HepG2 (cell line): ENCODE measurements around the gene EXOSC9. TPM values are rescaled to one million over a fixed set of nuclear protein-coding genes. Genes with fewer than 3 reads are reported as not detected.

Experiments used
- CEBPG ChIP-seq: IDR thresholded peaks from 2 replicates; pipeline ENCODE4 v1.6.1; 2016
- CREB1 ChIP-seq, 2 experiments: fragments of 450-650 bp in 1 of 2; IDR thresholded peaks; 2 replicates each; pipeline ENCODE4 v1.6.1; 2016 to 2017; ENCODE audit warnings: control low read depth in 1 of 2, mild to moderate bottlenecking in 1 of 2, missing compliant biosample characterization in 1 of 2, missing genetic modification characterization in 1 of 2
- EP300 ChIP-seq, 3 experiments: sonication (generic) in 1 of 3; formaldehyde crosslinking in 1 of 3; IDR thresholded peaks; 2 replicates each; pipeline versions ENCODE4 v1.5.1 to v1.6.1; 2011 to 2020; ENCODE audit warnings: low read depth in 2 of 3, low read length in 2 of 3, borderline replicate concordance in 1 of 3, improper control_type of control experiment in 1 of 3, mild to moderate bottlenecking in 1 of 3, missing genetic modification reagents in 1 of 3, moderate library complexity in 1 of 3
- HNF4G ChIP-seq, 2 experiments: sonication (generic) in 1 of 2; formaldehyde crosslinking in 1 of 2; IDR thresholded peaks; 2 replicates each; pipeline versions ENCODE4 v1.4.0 to v1.6.1; 2011 to 2020; ENCODE audit warnings: borderline replicate concordance in 2 of 2, low read depth in 2 of 2, mild to moderate bottlenecking in 2 of 2, low read length in 1 of 2, missing genetic modification reagents in 1 of 2, moderate library complexity in 1 of 2
- MED1 ChIP-seq: sonication (generic); formaldehyde crosslinking; IDR thresholded peaks from 2 replicates; pipeline ENCODE4 v1.4.0; 2020; ENCODE audit warnings: missing genetic modification reagents
- SOX13 ChIP-seq, 3 experiments: fragments of 450-650 bp in 1 of 3; sonication (generic) in 1 of 3; formaldehyde crosslinking in 1 of 3; IDR thresholded peaks in 2 of 3; conservative IDR thresholded peaks in 1 of 3; 2 replicates each; pipeline versions ENCODE4 v1.5.0 to v1.6.1; 2016 to 2020; ENCODE audit warnings: antibody characterized with exemption in 1 of 3, mild to moderate bottlenecking in 1 of 3, missing compliant biosample characterization in 1 of 3, missing genetic modification reagents in 1 of 3, moderate library complexity in 1 of 3
- TGIF2 ChIP-seq: IDR thresholded peaks from 2 replicates; pipeline ENCODE4 v1.6.1; 2016; ENCODE audit warnings: control low read depth, missing compliant biosample characterization
- polyA plus RNA-seq, 8 experiments: library from polyadenylated mRNA; depleted of rRNA in 3 of 8; stranded (reverse) in 7 of 8; unstranded in 1 of 8; fragments of >200 nt; fragmentation: Illumina TruSeq in 4 of 8; extraction: Trizol in 4 of 8; gene quantifications; 2 replicates each; pipeline versions ENCODE4 v1.2.1 to v1.2.3, GENCODE V29; 2011 to 2016; ENCODE audit warnings: low read depth in 4 of 8, missing spikeins in 1 of 8, mixed read lengths in 1 of 8; ENCODE audit not compliant: insufficient read depth in 1 of 8
- total RNA-seq, 5 experiments: library from RNA; depleted of rRNA; stranded (reverse); fragments of >200 nt; fragmentation: Illumina TruSeq; extraction: Trizol; gene quantifications; 2 replicates each; pipeline ENCODE4 v1.2.3, GENCODE V29; 2016; ENCODE audit warnings: low read depth in 1 of 5
- TF ChIP-seq, protein P1 (sequence below): sonication (generic); formaldehyde crosslinking; IDR thresholded peaks from 2 replicates; pipeline ENCODE4 v1.5.1; 2020; ENCODE audit warnings: mild to moderate bottlenecking, missing genetic modification reagents, borderline replicate concordance

EXOSC9 gene
- total and polyA plus RNA-seq, 2 of the 13 experiments (the other 11 are each of a cell fraction or from before 2014, with no cell fraction given) = 26.0 to 48.0 TPM

DNA sequence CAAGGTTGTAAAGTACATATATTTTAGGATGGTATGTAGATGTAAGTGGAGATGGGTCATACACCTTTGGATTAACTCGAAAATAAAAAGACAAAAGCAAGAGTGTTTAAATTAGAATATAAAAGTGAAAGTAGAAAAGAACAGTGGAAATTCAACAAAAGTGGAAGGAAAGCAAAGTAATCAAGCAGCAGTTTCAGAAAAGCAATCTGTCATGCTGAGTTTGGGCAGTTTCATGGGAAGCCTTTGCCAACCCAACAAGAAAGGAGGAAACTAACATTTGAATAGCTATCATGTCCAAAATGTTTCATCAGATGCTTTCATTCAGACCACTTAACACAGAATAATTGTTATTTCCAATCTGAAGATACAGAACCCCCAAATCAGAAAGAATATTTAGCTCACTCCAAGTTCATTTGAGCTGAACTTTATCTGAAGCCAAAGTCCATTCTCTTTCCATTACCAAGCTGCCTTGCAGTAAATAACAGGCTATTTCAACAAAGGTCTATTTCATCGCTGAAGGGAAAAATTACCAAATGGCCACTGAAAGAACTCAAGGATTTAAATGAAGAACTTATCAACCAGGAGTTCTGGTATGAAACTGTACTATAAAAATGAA, 1.8 kb upstream of the EXOSC9 start (continued):
- TF ChIP-seq HNF4G (IDR thresholded peaks at IDR 0.05; ENCODE audit: borderline replicate concordance, low read depth, low read length) = peak; percentile 81
- TF ChIP-seq HNF4G (CRISPR knock-in tag; IDR thresholded peaks at IDR 0.05; ENCODE audit: borderline replicate concordance, low read depth) = no peak
- no peak for TF ChIP-seq SOX13 (IDR thresholded peaks at IDR 0.05)
- TF ChIP-seq SOX13 (CRISPR knock-in tag; conservative IDR thresholded peaks at IDR 0.05 in 1 of 2, IDR thresholded peaks at IDR 0.05 in 1 of 2) = 0 out of 4 replicates have a peak, but pooled peaks of 1 of the 2 experiments have one; percentile 5
- TF ChIP-seq CREB1 (IDR thresholded peaks at IDR 0.05) = no peak
- TF ChIP-seq CREB1 (CRISPR knock-in tag; IDR thresholded peaks at IDR 0.05) = peak; percentile 42
- peak; percentile 48 for TF ChIP-seq CEBPG (CRISPR knock-in tag)
- TF ChIP-seq EP300 (IDR thresholded peaks at IDR 0.05; ENCODE audit: low read depth in 2 of 2, low read length in 2 of 2) = peak in 1 of 2 experiments; percentile 35; a peak in 1 of 4 replicates
- no peak for TF ChIP-seq EP300 (CRISPR knock-in tag; IDR thresholded peaks at IDR 0.05; ENCODE audit: borderline replicate concordance)
- 0 out of 2 replicates have a peak, but pooled peaks have one; percentile 18 for TF ChIP-seq TGIF2 (CRISPR knock-in tag)
- TF ChIP-seq, protein P1, sequence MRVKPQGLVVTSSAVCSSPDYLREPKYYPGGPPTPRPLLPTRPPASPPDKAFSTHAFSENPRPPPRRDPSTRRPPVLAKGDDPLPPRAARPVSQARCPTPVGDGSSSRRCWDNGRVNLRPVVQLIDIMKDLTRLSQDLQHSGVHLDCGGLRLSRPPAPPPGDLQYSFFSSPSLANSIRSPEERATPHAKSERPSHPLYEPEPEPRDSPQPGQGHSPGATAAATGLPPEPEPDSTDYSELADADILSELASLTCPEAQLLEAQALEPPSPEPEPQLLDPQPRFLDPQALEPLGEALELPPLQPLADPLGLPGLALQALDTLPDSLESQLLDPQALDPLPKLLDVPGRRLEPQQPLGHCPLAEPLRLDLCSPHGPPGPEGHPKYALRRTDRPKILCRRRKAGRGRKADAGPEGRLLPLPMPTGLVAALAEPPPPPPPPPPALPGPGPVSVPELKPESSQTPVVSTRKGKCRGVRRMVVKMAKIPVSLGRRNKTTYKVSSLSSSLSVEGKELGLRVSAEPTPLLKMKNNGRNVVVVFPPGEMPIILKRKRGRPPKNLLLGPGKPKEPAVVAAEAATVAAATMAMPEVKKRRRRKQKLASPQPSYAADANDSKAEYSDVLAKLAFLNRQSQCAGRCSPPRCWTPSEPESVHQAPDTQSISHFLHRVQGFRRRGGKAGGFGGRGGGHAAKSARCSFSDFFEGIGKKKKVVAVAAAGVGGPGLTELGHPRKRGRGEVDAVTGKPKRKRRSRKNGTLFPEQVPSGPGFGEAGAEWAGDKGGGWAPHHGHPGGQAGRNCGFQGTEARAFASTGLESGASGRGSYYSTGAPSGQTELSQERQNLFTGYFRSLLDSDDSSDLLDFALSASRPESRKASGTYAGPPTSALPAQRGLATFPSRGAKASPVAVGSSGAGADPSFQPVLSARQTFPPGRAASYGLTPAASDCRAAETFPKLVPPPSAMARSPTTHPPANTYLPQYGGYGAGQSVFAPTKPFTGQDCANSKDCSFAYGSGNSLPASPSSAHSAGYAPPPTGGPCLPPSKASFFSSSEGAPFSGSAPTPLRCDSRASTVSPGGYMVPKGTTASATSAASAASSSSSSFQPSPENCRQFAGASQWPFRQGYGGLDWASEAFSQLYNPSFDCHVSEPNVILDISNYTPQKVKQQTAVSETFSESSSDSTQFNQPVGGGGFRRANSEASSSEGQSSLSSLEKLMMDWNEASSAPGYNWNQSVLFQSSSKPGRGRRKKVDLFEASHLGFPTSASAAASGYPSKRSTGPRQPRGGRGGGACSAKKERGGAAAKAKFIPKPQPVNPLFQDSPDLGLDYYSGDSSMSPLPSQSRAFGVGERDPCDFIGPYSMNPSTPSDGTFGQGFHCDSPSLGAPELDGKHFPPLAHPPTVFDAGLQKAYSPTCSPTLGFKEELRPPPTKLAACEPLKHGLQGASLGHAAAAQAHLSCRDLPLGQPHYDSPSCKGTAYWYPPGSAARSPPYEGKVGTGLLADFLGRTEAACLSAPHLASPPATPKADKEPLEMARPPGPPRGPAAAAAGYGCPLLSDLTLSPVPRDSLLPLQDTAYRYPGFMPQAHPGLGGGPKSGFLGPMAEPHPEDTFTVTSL (CRISPR knock-in tag) = peak; percentile 57; the same call in 1 of the 2 replicates
- 0 out of 2 replicates have a peak, but pooled peaks have one; percentile 17 for TF ChIP-seq MED1 (CRISPR knock-in tag)
